ENCODE data around the gene PCSK2. TPM values are rescaled to one million over a fixed set of nuclear protein-coding genes. Genes with fewer than 3 reads are reported as not detected.

Gene PCSK2
- polyA plus RNA-seq, 3 donors: not detected

- H3K27ac Mint-ChIP-seq: no peak overlapping the region
- Histone ChIP-seq H3K4me2 (replicated peaks; ENCODE audit: extremely low read depth, low read length, poor library complexity, severe bottlenecking) (no peak overlapping the region), H3K79me2 (ENCODE audit: insufficient read depth, low read length) (no peaks in the 10 kb centered on the region), H3K27me3 (ENCODE audit: control insufficient read depth in 2 of 2, insufficient read depth in 2 of 2, low read length in 2 of 2) (peaks cover 0 to 2% of the 10 kb centered on the region in 2 donors), H2AFZ (ENCODE audit: insufficient read depth, low read depth, low read length, poor library complexity, severe bottlenecking) (no peak overlapping the region), H4K20me1 (ENCODE audit: insufficient read depth, low read length) (no peaks in the 10 kb centered on the region), H3K27ac (ENCODE audit: low read depth in 1 of 2, low read length in 2 of 2) (no peak overlapping the region), H3K36me3 (replicated peaks in 1 of 2; ENCODE audit: control insufficient read depth in 1 of 2, insufficient read depth in 2 of 2, low read length in 2 of 2) (no peaks in the 10 kb centered on the region), H3K4me3 (replicated peaks in 1 of 3; ENCODE audit: low read depth in 2 of 3, low read length in 3 of 3) (no peak overlapping the region), H3K9me3 (replicated peaks in 1 of 2; ENCODE audit: control insufficient read depth in 1 of 2, insufficient read depth in 1 of 2, low read length in 2 of 2) (no peaks in the 10 kb centered on the region), H3K4me1 (ENCODE audit: control insufficient read depth in 1 of 2, insufficient read depth in 2 of 2, low read length in 2 of 2) (no peaks in the 10 kb centered on the region), H3K9ac (ENCODE audit: insufficient read depth, low read length, poor library complexity, severe bottlenecking) (no peak overlapping the region)
- peaks cover 3 to 22% (median 14%) of the 10 kb centered on the region in 7 donors for H3K9me3 Mint-ChIP-seq
- TF ChIP-seq, protein P1, sequence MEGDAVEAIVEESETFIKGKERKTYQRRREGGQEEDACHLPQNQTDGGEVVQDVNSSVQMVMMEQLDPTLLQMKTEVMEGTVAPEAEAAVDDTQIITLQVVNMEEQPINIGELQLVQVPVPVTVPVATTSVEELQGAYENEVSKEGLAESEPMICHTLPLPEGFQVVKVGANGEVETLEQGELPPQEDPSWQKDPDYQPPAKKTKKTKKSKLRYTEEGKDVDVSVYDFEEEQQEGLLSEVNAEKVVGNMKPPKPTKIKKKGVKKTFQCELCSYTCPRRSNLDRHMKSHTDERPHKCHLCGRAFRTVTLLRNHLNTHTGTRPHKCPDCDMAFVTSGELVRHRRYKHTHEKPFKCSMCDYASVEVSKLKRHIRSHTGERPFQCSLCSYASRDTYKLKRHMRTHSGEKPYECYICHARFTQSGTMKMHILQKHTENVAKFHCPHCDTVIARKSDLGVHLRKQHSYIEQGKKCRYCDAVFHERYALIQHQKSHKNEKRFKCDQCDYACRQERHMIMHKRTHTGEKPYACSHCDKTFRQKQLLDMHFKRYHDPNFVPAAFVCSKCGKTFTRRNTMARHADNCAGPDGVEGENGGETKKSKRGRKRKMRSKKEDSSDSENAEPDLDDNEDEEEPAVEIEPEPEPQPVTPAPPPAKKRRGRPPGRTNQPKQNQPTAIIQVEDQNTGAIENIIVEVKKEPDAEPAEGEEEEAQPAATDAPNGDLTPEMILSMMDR (IDR thresholded peaks at IDR 0.05): no peak
- peaks cover 0 to 2% (median 0%) of the 10 kb centered on the region in 3 donors for H3K27me3 Mint-ChIP-seq (ENCODE audit: low read depth in 3 of 3)
- WGBS (ENCODE audit: insufficient coverage): 88% methylated on average over 1 of the region's 3 CpGs
- H3K4me1 Mint-ChIP-seq: no peaks in the 10 kb centered on the region
- no peak overlapping the region for H3K4me3 Mint-ChIP-seq
- H3K36me3 Mint-ChIP-seq: no peaks in the 10 kb centered on the region
- intact Hi-C loops (cut with micrococcal nuclease): no loop called here
- DNase-seq: no peak
Observed at GRCh38 chr20:17417225-17417624, 190.4 kb downstream of the PCSK2 start.

GRCh38 chr20:17418737-17419136, 191.9 kb downstream of the PCSK2 start:
- H3K36me3 Mint-ChIP-seq: no peaks in the 10 kb centered on the region
- WGBS (ENCODE audit: insufficient coverage): 71% methylated on average over 1 of the region's 4 CpGs
- no peak overlapping the region for H3K27ac ChIP-seq (ENCODE audit: low read depth in 1 of 2, low read length in 2 of 2)

More at GRCh38 chr20:17418737-17419136, 191.9 kb downstream of the PCSK2 start:
- H3K36me3 ChIP-seq (replicated peaks in 1 of 2; ENCODE audit: control insufficient read depth in 1 of 2, insufficient read depth in 2 of 2, low read length in 2 of 2): no peaks in the 10 kb centered on the region
- H3K4me2 ChIP-seq (replicated peaks; ENCODE audit: extremely low read depth, low read length, poor library complexity, severe bottlenecking): no peak overlapping the region
- no peaks in the 10 kb centered on the region for H4K20me1 ChIP-seq (ENCODE audit: insufficient read depth, low read length)
- TF ChIP-seq, protein P1 (IDR thresholded peaks at IDR 0.05): no peak
- no peaks in the 10 kb centered on the region for H3K4me1 ChIP-seq (ENCODE audit: control insufficient read depth in 1 of 2, insufficient read depth in 2 of 2, low read length in 2 of 2)
- Mint-ChIP-seq H3K4me1 (no peaks in the 10 kb centered on the region), H3K4me3 (no peak overlapping the region), H3K27ac (no peak overlapping the region), H3K27me3 (ENCODE audit: low read depth in 3 of 3) (peaks cover 0 to 5% (median 2%) of the 10 kb centered on the region in 3 donors), H3K9me3 (peaks cover 3 to 18% (median 12%) of the 10 kb centered on the region in 7 donors)
- H2AFZ ChIP-seq (ENCODE audit: insufficient read depth, low read depth, low read length, poor library complexity, severe bottlenecking): no peak overlapping the region
- H3K79me2 ChIP-seq (ENCODE audit: insufficient read depth, low read length): no peaks in the 10 kb centered on the region
- peaks cover 0 to 2% of the 10 kb centered on the region in 2 donors for H3K27me3 ChIP-seq (ENCODE audit: control insufficient read depth in 2 of 2, insufficient read depth in 2 of 2, low read length in 2 of 2)
- intact Hi-C loops (cut with micrococcal nuclease): no loop called here
- DNase-seq: no peak
- H3K9ac ChIP-seq (ENCODE audit: insufficient read depth, low read length, poor library complexity, severe bottlenecking): no peak overlapping the region
- no peak overlapping the region for H3K4me3 ChIP-seq (replicated peaks in 1 of 3; ENCODE audit: low read depth in 2 of 3, low read length in 3 of 3)
- H3K9me3 ChIP-seq (replicated peaks in 1 of 2; ENCODE audit: control insufficient read depth in 1 of 2, insufficient read depth in 1 of 2, low read length in 2 of 2): no peaks in the 10 kb centered on the region

Measured in CD14-positive monocyte (primary cell).